Cerebellar cortex (tissue), 1 donor: ENCODE data around the gene C5.
"Not testable (repeated sequence)": the region's sequence is repeated elsewhere in the genome, so short reads cannot be mapped to it uniquely, and the experiment has no call there.

Experiments
- DNase-seq: peaks from one replicate; pipeline ENCODE4 v3.0.0-alpha.2; 2015; ENCODE audit warnings: low spot score

Gene C5

DNA sequence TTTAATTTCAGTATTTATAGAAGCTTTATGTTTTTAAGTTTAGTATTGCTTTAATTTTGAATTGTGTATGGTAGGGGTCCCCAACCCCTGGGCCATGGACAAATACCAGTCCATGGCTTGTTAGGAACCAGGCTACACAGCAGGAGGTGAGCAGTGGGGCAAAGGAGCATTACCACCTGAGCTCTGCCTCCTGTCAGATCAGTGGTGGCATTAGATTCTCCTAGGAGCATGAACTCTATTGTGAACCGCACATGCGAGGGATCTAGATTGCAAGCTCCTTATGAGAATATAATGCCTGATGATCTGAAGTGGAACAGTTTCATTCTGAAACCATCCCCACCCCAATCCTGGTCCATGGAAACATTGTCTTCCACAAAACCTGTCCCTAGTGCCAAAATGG is 1.9 kb downstream of the C5 start:
- DNase-seq = no peak

DNA sequence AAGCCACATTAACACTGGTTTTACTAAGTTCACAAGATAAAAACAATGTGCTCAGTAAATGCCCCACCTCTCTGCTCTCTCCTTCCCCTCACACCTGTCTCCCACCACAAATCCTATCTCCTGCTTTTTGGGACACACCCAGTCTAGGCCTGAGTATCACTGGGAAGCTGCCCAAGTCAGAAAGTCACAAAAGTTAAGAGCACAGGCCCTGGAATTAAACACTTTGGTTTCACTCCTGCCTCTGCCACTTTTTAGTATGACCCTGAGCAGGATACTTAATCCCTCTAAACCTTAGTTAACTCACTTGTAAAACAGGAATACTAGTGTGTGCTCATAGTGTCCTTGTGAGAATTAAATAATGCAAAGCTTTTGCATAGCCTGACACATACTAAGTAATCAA is 11.3 kb downstream of the C5 start:
- no peak for DNase-seq

DNA sequence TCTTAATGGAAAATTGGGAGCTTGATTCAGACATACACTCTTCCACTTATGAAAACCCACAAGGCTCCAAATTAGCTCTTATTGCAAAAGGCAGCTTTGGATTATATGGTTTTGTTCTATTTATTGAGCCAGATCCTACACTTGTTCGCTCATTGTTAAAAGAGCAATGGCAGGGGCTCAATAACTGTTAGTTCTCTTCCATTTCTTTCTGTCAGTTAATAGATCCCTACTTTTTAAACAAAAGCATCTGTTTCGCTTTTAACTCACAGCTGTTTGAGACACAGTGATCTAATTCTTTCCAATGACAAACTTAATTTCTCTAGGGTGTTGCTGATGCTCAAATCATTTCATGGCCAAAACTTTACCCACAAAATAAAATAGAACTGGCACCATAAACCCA is 11.7 kb downstream of the C5 start:
- no peak for DNase-seq

DNA sequence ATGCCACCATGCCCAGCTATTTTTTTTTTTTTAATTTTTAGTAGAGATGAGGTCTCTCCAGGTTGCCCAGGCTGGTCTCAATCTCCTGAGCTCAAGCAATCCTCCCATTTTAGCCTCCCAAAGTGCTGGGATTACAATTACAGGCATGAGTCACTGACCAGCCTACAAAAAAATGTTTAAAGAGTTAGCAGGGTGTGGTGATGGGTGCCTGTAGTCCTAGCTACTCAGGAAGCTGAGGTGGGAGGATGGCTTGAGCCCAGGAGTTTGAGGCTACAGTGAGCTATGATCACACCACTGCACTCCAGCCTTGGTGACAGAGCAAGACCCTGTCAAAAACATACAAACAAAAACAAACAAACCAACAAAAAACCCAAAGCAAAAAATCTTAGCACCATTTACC is 14.4 kb downstream of the C5 start:
- not testable (repeated sequence) for DNase-seq

DNA sequence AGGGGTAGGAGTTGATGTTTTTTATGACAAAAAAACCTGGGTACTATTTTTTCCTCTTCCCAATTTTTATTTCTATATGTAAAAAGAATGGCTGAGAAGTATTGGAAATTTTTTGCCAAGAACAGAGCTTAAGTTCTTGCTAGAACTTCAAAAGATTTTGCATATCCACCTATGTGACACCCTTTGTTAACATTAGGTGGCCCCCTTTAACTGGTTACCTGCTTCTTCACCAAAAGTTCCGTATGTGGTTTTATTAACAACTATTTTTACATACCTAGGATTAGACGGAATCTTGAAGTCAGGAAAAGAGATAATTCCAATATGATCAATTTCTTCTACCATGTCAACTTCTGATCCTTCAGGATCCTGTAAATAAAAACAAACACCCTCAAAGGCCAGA is 15.5 kb downstream of the C5 start:
- DNase-seq = no peak

DNA sequence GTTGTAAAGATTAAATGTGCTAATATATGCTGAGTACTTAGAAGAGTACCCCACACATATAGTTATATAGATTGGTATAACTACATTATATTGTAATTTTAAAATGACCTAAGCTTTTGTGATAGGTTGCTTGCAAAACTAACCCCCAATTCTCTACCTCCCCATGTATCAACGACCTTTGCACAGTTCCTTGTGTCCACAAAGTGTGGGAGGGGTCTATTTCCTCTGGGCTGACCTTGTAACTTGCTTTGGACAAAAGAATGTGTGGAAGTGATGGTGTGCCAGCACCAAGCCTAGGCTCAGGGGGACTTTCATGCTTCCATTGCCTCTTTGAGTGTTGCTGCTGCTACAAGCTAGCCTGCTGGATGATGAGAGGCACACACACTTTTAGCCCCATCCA is 20.6 kb downstream of the C5 start:
- no peak for DNase-seq

DNA sequence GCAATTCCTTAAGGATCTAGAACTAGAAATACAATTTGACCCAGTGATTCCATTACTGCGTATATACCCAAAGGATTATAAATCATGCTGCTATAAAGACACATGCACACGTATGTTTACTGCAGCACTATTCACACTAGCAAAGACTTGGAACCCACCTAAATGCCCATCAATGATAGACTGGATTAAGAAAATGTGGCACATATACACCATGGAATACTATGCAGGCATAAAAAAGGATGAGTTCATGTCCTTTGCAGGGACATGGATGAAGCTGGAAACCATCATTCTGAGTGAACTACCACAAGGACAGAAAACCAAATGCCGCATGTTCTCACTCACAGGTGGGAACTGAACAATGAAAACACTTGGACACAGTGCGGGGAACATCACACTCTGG is 21.8 kb downstream of the C5 start:
- DNase-seq = not testable (repeated sequence)

DNA sequence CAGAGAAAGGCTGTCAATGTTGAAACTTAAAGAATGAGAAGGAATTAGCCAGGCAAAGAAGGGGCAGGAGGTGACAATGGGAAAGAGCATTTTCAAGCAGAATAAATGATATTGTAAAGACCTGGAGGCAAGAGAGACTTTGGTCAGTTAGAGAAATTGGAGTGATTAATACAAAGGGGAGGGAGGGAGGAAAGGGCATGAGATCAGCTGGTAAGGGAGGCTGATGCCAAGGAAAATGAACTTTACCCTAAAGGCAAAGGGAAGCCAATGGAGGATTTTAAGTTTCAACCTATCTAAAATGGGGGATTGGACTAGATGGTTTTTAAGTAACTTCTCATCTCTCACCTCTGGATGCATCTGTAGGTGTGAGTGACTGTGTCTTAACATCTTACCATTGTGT is 23.3 kb downstream of the C5 start:
- no peak for DNase-seq

DNA sequence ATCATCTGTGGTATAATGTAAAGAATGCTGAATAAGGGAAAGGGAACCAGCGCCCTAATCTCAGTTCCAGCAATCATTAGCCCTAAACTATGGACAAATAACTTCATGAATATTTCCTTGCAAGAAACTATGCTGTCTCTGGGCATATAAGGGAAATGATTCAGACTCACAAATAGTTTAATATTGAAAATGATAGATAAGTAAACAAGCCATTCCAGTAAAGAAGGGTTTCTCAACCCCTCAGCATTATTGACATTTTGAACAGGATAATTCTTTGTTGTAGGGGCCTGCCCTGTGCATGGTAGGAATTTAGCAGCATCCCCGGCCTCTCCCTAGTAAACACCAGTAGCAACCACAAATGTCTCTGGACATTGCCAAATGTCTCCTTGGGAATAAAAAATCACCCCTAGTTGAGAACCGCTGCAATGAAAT is 23.8 kb downstream of the C5 start:
- no peak for DNase-seq

DNA sequence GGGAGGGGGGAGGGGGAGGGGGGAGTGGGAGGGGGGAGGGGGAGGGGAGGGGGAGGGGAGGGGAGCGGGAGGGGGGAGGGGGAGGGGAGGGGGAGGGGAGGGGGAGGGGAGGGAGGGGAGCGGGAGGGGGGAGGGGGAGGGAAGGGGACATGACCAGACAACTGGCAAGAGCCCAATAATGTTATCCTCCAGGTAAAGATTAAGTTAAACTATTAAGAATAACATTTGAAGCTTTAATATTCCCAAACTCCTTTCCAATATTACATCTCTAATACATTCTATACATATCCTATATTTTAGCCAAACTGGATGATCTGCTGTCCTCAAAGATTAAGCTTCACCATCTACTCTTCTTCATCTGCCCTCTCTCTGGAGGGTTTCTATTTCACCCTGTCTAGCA is 25.8 kb downstream of the C5 start:
- no peak for DNase-seq

DNA sequence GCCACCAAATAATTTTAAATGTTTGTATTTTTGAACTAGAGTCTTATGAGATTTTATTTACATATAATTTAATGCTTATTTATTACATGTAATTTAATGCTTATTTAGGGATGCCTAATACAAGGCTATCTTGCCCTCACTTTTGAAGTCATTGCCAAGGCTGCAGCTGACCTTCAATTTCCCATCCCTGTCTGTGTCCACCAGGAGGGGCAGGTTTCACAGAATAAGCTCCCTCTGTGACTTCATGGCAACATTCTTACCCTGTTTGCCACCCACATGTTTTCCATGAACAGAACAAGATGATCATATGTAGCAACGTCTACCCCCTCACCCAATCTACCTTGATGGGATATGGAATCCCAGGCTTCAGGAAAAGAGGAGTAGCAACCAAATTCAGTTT is 27.0 kb downstream of the C5 start:
- no peak for DNase-seq

DNA sequence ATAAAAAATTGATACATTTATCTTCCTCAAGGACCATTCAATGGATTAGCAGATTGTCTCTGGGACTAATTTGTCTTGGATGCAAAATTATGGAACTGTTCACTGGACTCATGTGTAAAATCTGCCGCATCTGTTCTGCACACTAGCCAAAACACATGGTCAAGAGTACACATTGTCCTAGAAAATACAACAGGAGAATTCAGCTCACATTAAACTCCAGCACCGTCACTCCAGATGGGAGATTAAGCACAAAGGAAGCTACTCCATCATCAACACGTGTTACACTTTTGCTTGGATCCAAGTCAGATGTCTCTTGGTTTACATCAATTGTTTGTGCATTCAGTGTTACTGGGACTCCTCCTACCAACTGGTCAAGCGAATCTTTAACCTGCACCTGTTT is 28.8 kb downstream of the C5 start:
- DNase-seq = no peak

DNA sequence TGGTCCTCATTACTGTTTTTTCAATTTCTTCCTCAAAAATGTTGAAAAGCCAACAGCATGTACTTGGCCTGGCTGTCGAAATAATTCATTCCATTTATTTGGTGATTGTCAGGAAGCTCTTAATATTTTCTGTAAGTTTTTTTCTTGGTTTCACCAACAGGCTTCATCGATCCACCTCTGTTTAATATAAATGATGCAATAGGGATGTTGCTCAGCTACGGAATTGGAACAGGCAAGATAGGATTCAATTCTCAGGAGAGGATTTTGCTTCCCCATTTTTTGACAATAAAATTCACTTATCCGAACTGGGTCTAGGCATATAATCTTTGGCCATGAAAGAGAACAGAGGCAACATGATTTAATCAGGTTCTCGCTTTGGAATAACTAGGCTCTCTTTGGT is 30.8 kb downstream of the C5 start:
- DNase-seq = no peak

DNA sequence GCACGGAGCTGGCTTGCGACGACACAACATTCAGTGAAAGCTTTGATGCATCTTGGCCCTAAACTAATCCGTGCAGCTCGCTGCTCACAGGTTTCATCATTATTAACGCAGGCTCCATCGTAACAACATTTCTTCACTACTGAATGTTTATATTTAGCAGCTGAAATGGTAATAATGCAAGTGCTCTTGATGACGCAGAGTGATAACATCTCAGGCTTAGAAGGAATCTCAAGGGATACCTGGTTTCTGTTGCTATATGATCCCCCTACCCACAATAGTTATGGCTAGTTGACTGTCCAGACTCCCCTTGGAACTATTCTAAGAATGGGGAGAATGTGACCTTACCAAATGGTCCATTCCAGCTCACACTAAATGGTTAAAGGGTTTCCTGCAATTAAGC is 36.2 kb downstream of the C5 start:
- DNase-seq = peak; percentile 41

DNA sequence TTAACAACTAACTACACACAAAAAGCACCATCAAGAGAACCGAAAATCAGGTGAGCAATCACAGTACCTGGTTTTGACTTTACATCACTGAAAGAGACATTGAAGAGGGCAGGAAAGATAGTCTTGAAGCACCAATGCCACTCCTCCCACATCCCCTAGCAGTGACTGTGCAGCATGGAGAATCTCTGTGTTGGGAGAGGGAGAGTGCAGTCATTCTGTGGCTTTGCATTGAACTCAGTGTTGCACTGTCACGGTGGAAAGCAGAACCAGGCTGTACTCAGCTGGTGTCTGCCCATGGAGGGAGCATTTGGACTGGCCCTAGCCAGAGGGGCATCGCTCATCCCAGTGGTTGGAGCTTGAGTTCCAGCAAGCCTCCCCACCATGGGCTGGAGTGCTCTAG is 40.4 kb downstream of the C5 start:
- no peak for DNase-seq

DNA sequence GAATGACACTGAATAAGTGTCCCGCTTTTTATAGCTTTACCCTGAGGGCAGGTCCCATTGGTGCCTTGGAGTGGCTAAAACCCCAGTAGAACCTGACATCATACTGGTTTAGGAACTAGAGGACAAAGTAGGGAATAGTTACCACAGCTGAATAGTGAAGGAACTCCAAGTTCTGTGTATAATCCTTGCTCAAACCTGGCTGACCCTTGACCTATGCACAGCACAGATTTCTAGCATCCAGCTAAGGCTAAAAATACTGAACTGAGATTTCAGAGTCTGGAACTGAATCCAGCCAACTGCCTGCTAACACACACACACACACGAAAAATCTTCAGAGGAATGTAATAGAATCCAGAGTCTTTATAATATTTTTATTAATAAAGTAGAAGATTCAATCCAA is 50.8 kb downstream of the C5 start:
- DNase-seq = no peak

DNA sequence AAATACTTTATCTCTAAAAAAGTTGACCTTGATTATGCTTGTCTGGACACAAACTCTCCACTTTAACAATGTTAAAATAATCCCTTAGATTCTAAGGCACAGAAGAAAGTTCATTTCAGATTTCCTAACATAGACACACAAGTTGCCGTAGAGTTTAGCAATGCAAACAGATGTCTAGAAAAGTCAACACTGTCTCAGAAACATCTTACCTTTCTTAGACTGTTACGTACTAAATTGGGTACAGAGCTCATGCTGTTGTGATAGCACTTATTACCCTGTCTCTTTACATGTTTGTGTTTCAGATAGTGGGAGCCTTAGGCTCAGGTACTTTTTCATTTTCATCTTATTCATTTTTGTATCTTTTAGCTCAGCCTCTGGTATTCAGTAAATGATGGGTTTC is 52.0 kb downstream of the C5 start:
- DNase-seq = no peak

DNA sequence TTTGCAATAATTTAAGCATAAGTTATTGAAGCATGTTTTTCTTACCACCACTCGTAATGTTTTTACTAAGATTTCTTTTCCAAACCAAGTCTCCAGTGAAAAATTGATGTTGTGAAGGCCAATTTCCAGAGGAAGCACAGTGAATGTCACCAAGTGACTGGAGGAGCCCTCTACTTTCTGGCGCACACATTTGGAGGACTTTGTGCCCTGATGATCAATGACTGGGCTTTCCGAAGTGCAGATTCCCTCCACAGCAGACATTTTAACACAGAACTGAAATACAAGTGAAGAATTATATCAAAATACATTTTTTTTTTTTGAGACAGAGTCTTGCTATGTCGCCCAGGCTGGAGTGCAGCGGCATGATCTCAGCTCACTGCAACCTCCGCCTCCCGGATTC is 52.6 kb downstream of the C5 start:
- no peak for DNase-seq

DNA sequence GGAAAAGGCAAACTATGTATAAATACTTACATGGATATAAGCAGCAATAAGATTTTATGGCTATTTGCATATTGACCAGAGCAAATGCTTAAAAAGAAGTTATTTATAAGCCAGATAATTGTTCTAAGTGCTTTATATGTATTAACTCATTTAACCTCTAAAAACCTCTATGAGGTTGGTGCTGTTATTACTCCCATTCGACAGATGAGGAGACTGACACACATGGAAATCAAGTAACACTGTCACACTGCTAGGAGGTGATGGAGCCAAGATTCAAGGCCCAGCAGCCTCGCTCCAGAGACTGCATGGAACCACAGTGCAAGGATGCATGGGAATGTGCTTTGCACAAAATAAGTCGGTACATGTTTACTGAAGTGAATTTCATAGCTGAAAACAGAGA is 53.7 kb downstream of the C5 start:
- no peak for DNase-seq

DNA sequence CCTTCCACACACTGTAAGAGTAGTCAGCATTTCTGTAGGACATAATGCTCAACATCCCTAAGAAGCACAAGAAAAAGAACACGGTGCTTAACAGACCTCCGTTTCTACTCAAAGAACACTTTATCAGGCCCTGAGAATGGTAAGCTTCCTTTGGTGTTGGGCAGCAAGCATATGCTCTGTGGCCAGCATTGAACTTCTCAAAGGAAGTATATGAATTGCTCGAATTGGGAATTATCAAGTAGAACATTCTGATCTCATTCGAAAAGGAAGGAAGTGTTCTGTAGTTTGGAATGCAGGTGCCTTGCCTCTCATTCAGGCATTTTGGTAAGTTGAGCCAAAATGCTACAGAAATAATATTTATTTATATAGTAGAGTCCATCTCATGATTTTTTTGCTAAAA is 61.0 kb downstream of the C5 start:
- no peak for DNase-seq

DNA sequence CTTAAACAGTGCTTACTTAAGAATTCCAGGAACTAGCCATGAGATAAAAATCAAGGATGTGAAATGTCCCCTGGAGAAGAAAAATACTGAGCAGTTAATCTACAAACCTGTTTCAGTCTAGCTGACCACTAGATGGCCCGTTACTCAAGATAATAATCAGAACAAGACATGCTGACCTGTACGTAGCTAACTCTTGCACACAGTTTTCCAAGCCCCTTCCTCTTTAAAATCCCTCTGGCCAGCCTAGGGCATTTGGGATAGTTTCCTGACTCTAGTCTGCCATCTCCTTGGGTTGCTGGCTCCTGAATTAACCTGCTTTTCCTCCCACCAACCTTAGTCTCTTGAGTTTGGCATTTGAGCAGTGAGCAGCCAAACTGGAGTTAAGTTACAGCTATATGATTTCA is 64.3 kb downstream of the C5 start:
- peak; percentile 62 for DNase-seq

DNA sequence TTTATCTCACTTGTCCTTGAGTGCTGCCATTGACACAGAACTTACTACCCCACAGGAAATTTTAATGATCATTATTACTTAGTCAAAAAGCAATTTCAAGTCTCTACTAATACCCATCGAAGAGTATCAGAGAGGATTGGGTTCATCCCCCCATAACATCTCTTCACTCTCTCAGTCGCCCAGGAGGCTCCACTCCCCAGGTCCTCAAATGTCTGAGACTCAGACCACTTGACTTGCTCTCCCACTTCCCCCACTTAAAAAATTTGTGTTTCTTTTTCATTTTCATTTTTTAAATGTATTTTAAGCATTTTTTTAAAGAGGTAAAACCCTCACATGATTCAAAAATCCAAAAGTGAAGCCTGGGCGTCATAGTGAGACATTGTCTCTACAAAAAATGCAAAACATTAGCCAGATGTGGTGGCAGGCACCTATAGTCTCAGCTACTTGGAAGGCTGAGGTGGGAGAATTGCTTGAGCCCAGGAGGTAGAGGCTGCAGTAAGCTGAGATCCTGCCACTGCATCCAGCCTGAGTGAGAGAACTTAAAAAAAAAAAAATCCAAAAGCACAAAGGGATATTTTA is 66.7 kb downstream of the C5 start:
- DNase-seq = no peak

DNA sequence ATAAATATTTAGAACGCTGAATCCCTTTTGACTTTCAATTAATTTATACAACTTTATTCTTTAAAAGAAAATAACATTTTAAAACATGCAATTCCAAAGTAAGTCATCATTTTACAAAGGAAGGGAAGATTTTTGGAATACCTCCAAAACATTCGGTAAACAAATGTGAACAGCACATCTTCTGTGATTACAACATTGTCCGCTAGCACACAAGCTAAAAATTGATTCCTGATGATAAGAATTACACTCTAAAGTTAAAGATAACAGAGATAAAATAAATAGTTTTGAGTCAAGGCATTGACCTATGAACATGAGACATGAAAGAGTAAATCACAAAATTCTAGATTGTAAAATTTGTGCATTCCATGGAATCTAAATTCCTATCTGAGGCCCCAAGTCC is 67.2 kb downstream of the C5 start:
- no peak for DNase-seq

DNA sequence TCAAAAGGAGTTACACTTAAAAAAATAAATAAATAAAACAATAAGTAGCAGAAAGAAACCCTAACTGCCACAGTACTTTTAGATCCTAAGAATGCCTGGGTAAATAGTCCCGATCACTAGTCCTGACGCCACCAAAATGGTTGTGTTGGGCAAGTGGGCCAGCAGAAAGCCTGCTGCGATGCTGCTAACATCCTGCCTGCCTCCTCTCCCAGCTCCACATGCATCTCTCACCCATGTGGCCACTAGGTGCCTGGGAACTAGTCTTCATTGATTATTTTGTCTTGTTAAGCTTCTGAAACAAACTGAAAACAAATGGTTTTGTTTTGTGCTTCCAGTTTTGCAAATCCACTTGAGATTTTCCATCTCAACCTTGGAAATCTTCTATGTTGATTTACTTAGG is 69.1 kb downstream of the C5 start:
- no peak for DNase-seq

DNA sequence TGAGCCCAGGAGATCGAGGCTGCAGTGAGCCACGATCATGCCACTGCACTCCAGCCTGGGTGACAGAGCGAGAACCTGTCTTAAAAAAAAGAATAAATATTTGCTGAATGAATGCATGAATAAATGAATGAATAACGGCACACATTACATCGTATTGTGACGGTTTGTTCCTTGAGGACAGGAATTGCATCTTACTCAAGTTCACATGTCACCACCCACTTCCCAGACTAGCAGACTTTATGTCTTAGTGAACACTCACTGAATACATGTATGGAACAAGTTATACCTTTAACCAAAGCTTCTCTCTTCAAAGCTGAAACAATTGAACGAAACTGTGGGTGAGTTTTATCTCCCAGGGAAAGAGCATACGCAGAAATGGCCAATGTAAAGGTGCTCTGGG is 70.3 kb downstream of the C5 start:
- no peak for DNase-seq
